Measurements from ENCODE around the gene BEST3. TPM values are rescaled to one million over a fixed set of nuclear protein-coding genes. Genes with fewer than 3 reads are reported as not detected.

The BEST3 gene
- total RNA-seq: 0.55 TPM
- long read RNA-seq: 0 reads

GRCh38 chr12:69698769-69699540 lies at the start of gene BEST3:
Gene BEST3 (minus strand): TSS chr12:69699303. CDS start chr12:69697798, 1,505 bp downstream.
- ATAC-seq: peak; percentile 51
- intact Hi-C loops (cut with micrococcal nuclease): no loop called here
- no peak for DNase-seq

- intact Hi-C loops (cut with micrococcal nuclease): no loop called here
- no peak for DNase-seq
- ATAC-seq: no peak
These were observed 45.0 kb upstream of the BEST3 start for GRCh38 chr12:69744109-69744508.

GRCh38 chr12:69739287-69740191 lies 40.4 kb upstream of the BEST3 start:
- intact Hi-C loops (cut with micrococcal nuclease): no loop called here

GRCh38 chr12:69738351-69739286 lies 39.5 kb upstream of the BEST3 start, which contains the start of gene RAB3IP:
Gene RAB3IP (plus strand): TSS chr12:69738860. CDS start chr12:69755409, 16,549 bp downstream.
- peak; percentile 94 for DNase-seq
- intact Hi-C loops (cut with micrococcal nuclease): no loop called here
- ATAC-seq: peak; percentile 98

More at GRCh38 chr12:69739287-69740191, 40.4 kb upstream of the BEST3 start:
- ATAC-seq: peak; percentile 47
- DNase-seq: peak; percentile 65

GRCh38 chr12:69733638-69734037 lies 34.5 kb upstream of the BEST3 start:
- no peak for ATAC-seq
- DNase-seq: no peak
- intact Hi-C loops (cut with micrococcal nuclease): no loop called here

- ATAC-seq (no peak), DNase-seq (no peak)
- intact Hi-C loops (cut with micrococcal nuclease): no loop called here
These were observed 33.0 kb upstream of the BEST3 start for GRCh38 chr12:69732088-69732487.

GRCh38 chr12:69726922-69727321 lies 27.8 kb upstream of the BEST3 start:
- DNase-seq (no peak), ATAC-seq (peak; percentile 63)
- intact Hi-C loops (cut with micrococcal nuclease): no loop called here

- no peak for DNase-seq
- intact Hi-C loops (cut with micrococcal nuclease): no loop called here
- no peak for ATAC-seq
These were observed 21.6 kb upstream of the BEST3 start for GRCh38 chr12:69720750-69721149.

- DNase-seq (no peak), ATAC-seq (peak; percentile 73)
- intact Hi-C loops (cut with micrococcal nuclease): no loop called here
These were observed 20.5 kb upstream of the BEST3 start for GRCh38 chr12:69719336-69720316.

- intact Hi-C loops (cut with micrococcal nuclease): no loop called here
- no peak for ATAC-seq
- DNase-seq: no peak
These were observed 15.4 kb upstream of the BEST3 start for GRCh38 chr12:69714542-69714941.

GRCh38 chr12:69712826-69713225 lies 13.7 kb upstream of the BEST3 start:
- ATAC-seq: no peak
- intact Hi-C loops (cut with micrococcal nuclease): no loop called here
- DNase-seq: no peak

- no peak for ATAC-seq
- no peak for DNase-seq
- intact Hi-C loops (cut with micrococcal nuclease): no loop called here
These were observed 9.5 kb upstream of the BEST3 start for GRCh38 chr12:69708649-69709048.

GRCh38 chr12:69704357-69704756 lies 5.3 kb upstream of the BEST3 start:
- ATAC-seq (no peak), DNase-seq (no peak)
- intact Hi-C loops (cut with micrococcal nuclease): no loop called here

GRCh38 chr12:69703146-69703642 lies 4.1 kb upstream of the BEST3 start:
- DNase-seq (no peak), ATAC-seq (no peak)
- intact Hi-C loops (cut with micrococcal nuclease): no loop called here

- DNase-seq: no peak
- no peak for ATAC-seq
- intact Hi-C loops (cut with micrococcal nuclease): no loop called here
These were observed 2.7 kb upstream of the BEST3 start for GRCh38 chr12:69701826-69702225.

GRCh38 chr12:69698054-69698453 lies 1.0 kb downstream of the BEST3 start:
- DNase-seq (no peak), ATAC-seq (no peak)
- intact Hi-C loops (cut with micrococcal nuclease): no loop called here

GRCh38 chr12:69694123-69694522 lies 5.0 kb downstream of the BEST3 start:
- intact Hi-C loops (cut with micrococcal nuclease): no loop called here
- ATAC-seq (peak; percentile 81), DNase-seq (no peak)

- no peak for ATAC-seq
- no peak for DNase-seq
- intact Hi-C loops (cut with micrococcal nuclease): no loop called here
These were observed 9.5 kb downstream of the BEST3 start for GRCh38 chr12:69689638-69690037.

Data from left ventricle myocardium superior (tissue), 1 donor.